OCI-LY1 (cell line): ENCODE results near the gene GSTT4.
"Not testable (repeated sequence)": the region's sequence is repeated elsewhere in the genome, so short reads cannot be mapped to it uniquely, and the experiment has no call there.

Experiments
- EZH2 ChIP-seq: fragments of 200-600 bp; sonication (generic), shearing (Covaris generic); IDR thresholded peaks from 2 replicates; pipeline ENCODE4 v1.8.0; 2017; ENCODE audit warnings: borderline replicate concordance, mixed run types, mild to moderate bottlenecking, antibody characterized with exemption, low read length, moderate library complexity, mixed read lengths
- TF ChIP-seq, protein P1 (sequence below): fragments of 200-600 bp; sonication (generic), shearing (Covaris generic); IDR thresholded peaks from 2 replicates; pipeline ENCODE4 v1.5.1; 2017; ENCODE audit warnings: mild to moderate bottlenecking, antibody characterized with exemption, low read length, moderate library complexity, mixed read lengths

DNA sequence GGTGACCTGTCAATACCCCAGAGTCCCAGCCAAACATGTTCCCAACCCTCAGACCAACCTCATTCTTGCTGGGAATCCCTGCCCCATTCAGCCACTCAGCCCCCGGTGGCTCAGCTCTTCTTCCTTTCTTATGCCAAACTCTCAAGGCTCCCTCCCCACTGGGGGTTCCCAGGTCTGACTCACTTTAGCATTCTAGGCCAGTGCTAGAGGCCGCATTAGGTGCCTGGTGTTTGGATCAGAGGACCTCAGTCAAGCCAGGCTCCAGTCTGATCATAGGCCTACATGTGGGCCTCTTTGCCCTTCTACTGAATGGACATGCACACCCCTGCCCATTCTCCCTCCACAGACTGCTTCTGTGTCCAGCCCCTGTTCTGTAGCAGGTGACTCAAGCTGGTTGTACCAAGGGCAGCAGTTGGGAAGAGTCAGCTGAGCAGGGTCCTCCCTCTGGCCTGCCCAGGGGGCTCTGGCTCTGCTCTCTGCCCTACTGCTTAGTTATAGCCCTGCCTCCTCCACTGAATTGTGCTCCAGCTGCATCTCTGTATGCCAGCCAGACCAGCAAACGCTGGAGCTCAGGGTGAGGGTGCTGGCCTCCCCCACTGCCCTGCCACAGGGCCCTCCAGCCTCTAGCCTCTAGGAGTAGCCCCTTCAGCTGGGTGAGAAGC, 15.5 kb downstream of the GSTT4 start:
- TF ChIP-seq, protein P1, sequence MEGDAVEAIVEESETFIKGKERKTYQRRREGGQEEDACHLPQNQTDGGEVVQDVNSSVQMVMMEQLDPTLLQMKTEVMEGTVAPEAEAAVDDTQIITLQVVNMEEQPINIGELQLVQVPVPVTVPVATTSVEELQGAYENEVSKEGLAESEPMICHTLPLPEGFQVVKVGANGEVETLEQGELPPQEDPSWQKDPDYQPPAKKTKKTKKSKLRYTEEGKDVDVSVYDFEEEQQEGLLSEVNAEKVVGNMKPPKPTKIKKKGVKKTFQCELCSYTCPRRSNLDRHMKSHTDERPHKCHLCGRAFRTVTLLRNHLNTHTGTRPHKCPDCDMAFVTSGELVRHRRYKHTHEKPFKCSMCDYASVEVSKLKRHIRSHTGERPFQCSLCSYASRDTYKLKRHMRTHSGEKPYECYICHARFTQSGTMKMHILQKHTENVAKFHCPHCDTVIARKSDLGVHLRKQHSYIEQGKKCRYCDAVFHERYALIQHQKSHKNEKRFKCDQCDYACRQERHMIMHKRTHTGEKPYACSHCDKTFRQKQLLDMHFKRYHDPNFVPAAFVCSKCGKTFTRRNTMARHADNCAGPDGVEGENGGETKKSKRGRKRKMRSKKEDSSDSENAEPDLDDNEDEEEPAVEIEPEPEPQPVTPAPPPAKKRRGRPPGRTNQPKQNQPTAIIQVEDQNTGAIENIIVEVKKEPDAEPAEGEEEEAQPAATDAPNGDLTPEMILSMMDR = not testable (repeated sequence)
- TF ChIP-seq EZH2 = not testable (repeated sequence)
